Stimulated activated CD8-positive, alpha-beta memory T cell treated with anti-CD3 and anti-CD28 coated beads, Interleukin-2, amount 100 ng/mL, for 48 hours (primary cell): ENCODE data around the gene MREG.
"Not testable (repeated sequence)": the region's sequence is repeated elsewhere in the genome, so short reads cannot be mapped to it uniquely, and the experiment has no call there.

Experiments used
- DNase-seq, 2 donors: peaks; one replicate each; pipeline ENCODE4 v3.0.0-alpha.2; 2020; ENCODE audit warnings: low read depth in 2 of 2

The MREG gene

GRCh38 chr2:215961981-215962380 is 51.4 kb downstream of the MREG start:
- no peak for DNase-seq

GRCh38 chr2:215958257-215958656 is 55.1 kb downstream of the MREG start:
- DNase-seq = no peak

DNA sequence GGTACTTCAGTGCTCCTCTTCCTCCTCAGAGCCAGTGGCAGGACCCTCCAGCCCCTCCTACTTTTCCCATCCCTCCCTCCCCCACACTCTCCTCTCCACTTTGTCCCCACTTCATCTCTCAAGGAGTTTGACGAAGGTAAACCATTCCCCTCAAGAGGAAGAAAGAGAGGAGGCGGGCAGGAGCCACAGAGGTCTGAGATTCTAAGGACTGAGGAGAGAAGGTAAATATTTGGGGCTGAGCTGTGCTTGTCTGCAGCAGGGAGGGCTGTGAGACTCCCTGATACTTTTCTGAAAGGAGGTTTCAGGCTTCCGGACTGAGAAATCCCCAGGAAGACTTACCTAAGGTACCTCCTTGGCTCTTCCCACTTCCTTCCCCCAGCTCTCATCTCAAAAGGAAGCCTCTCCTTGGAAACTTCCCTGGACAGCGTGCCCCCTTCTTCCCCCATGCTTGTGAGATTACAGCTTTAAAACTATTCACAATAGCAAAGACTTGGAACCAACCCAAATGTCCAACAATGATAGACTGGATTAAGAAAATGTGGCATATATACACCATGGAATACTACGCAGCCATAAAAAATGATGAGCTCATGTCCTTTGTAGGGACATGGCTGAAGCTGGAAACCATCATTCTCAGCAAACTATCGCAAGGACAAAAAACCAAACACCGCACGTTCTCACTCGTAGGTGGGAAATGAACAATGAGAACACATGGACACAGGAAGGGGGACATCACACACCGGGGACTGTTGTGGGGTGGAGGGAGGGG is 55.8 kb downstream of the MREG start:
- DNase-seq = not testable (repeated sequence)

- no peak for DNase-seq
Measured at GRCh38 chr2:215952860-215953637, 60.3 kb downstream of the MREG start.

- DNase-seq = no peak
Measured at GRCh38 chr2:215951558-215951957, 61.8 kb downstream of the MREG start.

DNA sequence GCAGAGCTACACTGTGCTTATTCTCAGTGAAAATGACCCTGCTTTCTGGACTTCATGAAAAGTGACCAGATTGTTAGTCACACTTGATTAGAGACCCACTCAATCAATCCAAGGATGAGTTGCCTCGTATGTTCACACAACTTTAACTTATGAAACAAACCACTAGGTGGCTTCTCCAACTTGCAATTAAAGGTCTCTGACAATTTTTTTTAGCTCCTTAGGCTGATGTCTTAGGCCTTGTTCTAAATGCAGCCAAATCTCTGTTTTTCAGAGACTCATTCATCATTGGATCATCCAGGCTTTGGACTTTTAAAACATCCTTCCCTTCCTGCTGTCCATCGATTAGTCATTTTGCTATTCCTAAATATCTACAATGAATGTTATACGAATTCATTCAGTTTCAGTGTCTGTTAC is 63.4 kb downstream of the MREG start:
- DNase-seq = no peak

- no peak for DNase-seq
Measured at GRCh38 chr2:215948051-215948450, 65.3 kb downstream of the MREG start.

- DNase-seq = no peak
Measured at GRCh38 chr2:215946586-215946985, 66.8 kb downstream of the MREG start.

GRCh38 chr2:215942194-215942593 is 71.2 kb downstream of the MREG start:
- no peak for DNase-seq

GRCh38 chr2:215941726-215942125 is 71.6 kb downstream of the MREG start:
- DNase-seq = no peak

- DNase-seq = no peak
Measured at GRCh38 chr2:215940645-215941184, 72.6 kb downstream of the MREG start.

- no peak for DNase-seq
Measured at GRCh38 chr2:215937190-215937589, 76.2 kb downstream of the MREG start.

DNA sequence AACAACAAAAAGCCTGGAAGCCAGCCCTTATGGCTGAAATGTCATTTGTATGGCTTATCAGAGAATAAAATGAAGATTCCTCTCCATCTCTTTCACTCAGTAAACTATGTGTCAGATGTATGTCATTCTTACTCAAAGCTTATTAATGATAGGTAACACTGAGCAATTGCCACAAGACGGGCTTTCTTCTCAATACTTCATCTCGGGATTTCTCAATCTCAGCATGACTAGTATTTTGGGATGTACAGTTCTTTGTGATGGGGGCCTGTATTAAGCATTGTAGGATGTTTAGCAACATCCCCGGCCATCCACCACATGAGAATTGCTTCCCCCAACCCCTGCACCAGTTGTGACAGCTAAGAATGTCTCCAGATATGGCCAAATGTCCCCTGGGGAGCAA is 80.2 kb downstream of the MREG start:
- no peak for DNase-seq

DNA sequence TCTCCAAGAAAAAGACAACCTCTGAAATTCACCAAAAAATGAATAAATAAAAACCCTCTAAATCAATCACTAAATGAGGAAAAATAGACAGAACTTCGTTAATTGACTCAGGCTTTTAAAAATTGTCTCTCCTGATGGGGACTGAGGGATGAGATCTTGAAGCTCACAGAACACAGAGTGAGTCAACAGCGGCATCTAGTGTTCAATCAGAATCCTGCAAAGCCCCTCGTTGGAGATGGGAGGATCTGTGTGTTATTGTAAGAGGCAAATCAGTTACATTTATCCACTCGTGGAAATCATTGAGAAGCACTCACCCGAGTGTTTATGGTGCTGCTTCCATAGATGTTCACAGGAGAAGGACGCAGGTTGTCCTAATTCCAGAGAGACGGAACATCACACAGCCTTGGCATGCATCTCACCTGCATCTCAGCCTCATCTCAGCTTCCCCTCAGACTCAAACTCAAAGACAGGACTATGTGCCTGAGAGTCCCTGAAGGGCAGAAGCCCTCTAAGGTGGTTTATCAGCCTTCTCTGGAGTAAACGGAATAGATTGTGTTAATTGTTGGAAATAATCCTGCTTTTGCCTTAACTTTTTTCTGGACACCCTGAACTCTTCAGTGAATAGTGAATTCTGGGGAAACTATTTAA is 82.0 kb downstream of the MREG start:
- DNase-seq = peak in 1 of 2 donors; percentile 33

DNA sequence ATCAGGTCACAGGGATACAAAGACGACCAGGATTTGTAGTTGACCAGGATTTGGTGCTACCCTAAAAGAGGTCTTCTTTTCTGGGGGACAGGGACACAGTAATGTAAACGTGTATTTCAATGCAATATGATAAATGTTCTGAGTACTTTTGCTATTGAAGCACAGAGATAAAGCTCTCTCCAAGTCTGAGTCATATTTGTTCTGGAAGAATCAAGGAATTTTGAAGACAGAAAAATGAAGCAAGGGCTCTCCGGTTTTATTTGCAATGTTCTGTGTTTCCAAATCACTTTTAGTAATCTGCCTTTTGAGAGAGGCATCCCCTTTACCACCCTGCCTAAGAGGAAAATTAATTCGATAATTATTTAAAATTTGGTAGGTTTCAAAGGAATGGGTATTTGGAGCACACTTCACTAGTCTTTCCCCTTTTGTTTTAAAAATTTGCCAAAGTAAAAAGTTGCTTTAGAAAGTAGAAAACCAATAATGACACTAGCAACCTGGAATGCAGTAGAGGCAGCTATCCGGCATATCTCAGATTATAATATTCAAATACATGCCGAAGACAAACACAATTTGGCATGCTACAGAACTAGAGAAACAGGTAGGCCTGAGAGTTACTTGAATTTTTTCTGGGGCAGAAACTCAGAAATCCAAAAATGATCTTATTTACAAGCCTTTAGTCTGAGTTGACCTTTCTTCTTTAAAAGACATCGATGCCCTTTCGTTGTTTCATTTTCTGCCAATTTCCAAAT is 82.7 kb downstream of the MREG start:
- no peak for DNase-seq

- no peak for DNase-seq
Measured at GRCh38 chr2:215929602-215930335, 83.6 kb downstream of the MREG start.

DNA sequence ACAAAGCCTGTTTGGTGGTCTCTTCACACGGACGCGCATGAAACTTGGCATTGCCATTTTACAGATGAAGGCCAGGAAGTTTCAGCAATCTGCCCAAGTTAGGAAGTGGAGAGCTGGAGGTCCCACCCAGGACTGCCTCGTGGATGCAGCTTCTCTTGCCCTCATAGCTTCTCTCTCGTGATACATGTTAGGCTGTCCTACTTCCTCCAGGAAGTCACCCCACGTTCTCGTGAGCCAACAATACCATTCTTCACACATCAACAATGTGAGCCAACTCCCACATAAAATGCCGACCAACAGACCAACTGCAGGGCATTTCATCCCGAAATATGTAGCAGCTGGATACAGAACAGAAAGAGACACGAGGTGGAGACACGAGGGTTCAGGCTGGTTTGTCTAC is 85.3 kb downstream of the MREG start:
- DNase-seq = no peak

- DNase-seq = not testable (repeated sequence)
Measured at GRCh38 chr2:215926992-215927391, 86.4 kb downstream of the MREG start.

- no peak for DNase-seq
Measured at GRCh38 chr2:215921895-215922294, 91.5 kb downstream of the MREG start.

DNA sequence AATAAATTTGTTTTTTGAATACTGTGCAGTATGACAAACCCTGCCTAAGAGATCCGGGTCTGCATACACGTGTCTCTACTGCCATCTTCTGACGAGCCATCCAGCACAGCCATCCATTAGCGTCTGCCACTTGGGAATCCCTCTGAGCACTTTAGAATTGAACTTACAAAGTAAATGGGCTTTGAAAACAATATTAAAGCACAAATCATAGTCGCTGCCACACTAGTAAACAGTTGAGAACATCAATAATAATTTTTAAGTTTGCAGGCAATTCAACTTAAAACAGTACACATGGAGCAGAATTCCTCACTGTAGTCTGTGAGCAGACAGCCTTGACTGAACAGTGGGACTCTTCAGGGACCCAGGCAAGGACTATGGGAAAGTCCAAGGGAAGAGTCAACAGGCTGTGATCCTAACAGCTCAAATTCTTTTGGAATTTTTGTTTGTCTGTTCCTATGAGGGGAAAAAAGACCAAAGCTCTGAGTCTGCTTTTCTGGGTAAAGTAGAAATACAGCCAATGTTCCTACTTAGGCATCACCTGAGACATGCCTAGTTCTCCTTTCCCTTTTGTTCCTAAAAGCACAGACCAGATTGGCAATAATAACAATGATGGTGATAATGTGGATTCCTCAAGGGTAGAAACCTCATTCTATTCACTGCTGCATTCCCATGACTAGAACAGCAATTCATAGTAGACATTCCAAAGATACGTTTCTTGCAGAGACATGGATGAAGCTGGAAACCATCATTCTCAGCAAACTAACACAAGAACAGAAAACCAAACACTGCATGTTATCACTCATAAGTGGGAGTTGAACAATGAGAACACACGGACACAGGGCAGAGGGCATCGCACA is 92.9 kb downstream of the MREG start:
- DNase-seq = peak; percentile 7 to 29
